ENCODE results near the gene SPOP.

Gene SPOP

GRCh38 chr17:49556223-49556943 is 121.5 kb downstream of the SPOP start (continued):
- no peak for TF ChIP-seq ZNF658 (tag by site-specific recombination; IDR thresholded peaks at IDR 0.05)
- no peak for TF ChIP-seq ZSCAN16 (tag by site-specific recombination; IDR thresholded peaks at IDR 0.05)
- no peak for TF ChIP-seq ZNF580 (tag by site-specific recombination; IDR thresholded peaks at IDR 0.05)
- no peak for TF ChIP-seq ZNF223 (tag by site-specific recombination; IDR thresholded peaks at IDR 0.05)
- TF ChIP-seq ZNF670 (tag by site-specific recombination; IDR thresholded peaks at IDR 0.05; ENCODE audit: low read depth): no peak
- no peak for TF ChIP-seq ZBTB49 (tag by site-specific recombination; IDR thresholded peaks at IDR 0.05; ENCODE audit: low read depth)
- no peak for TF ChIP-seq ZNF221 (tag by site-specific recombination; IDR thresholded peaks at IDR 0.05; ENCODE audit: borderline replicate concordance)
- TF ChIP-seq ZSCAN18 (tag by site-specific recombination; IDR thresholded peaks at IDR 0.05): no peak
- no peak for TF ChIP-seq ZNF571 (tag by site-specific recombination; IDR thresholded peaks at IDR 0.05)
- no peak for TF ChIP-seq ZSCAN23 (tag by site-specific recombination; IDR thresholded peaks at IDR 0.05)
- no peak for TF ChIP-seq ZNF211 (tag by site-specific recombination; IDR thresholded peaks at IDR 0.05; ENCODE audit: low read depth)
- TF ChIP-seq, protein P1, sequence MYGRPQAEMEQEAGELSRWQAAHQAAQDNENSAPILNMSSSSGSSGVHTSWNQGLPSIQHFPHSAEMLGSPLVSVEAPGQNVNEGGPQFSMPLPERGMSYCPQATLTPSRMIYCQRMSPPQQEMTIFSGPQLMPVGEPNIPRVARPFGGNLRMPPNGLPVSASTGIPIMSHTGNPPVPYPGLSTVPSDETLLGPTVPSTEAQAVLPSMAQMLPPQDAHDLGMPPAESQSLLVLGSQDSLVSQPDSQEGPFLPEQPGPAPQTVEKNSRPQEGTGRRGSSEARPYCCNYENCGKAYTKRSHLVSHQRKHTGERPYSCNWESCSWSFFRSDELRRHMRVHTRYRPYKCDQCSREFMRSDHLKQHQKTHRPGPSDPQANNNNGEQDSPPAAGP (tag by site-specific recombination; IDR thresholded peaks at IDR 0.05): peak; percentile 56
- no peak; the same call in 1 of the 2 replicates for TF ChIP-seq ZFHX2 (tag by site-specific recombination; conservative IDR thresholded peaks at IDR 0.05)
- TF ChIP-seq ZBTB17 (tag by site-specific recombination; IDR thresholded peaks at IDR 0.05): peak; percentile 71
- TF ChIP-seq ZNF623 (tag by site-specific recombination; IDR thresholded peaks at IDR 0.05): no peak
- TF ChIP-seq ZSCAN4 (tag by site-specific recombination; IDR thresholded peaks at IDR 0.05): no peak
- no peak for TF ChIP-seq ZNF837 (tag by site-specific recombination; IDR thresholded peaks at IDR 0.05)
- TF ChIP-seq SP3 (tag by site-specific recombination; IDR thresholded peaks at IDR 0.05): peak; percentile 22; the same call in 1 of the 2 replicates
- no peak for TF ChIP-seq HOXA7 (CRISPR knock-in tag; IDR thresholded peaks at IDR 0.05; ENCODE audit: borderline replicate concordance)
- TF ChIP-seq AEBP2 (tag by site-specific recombination; IDR thresholded peaks at IDR 0.05; ENCODE audit: borderline replicate concordance): no peak
- TF ChIP-seq EGR2 (tag by site-specific recombination; IDR thresholded peaks at IDR 0.05; ENCODE audit: low read depth): no peak
- TF ChIP-seq ZNF155 (tag by site-specific recombination; IDR thresholded peaks at IDR 0.05): no peak
- no peak for TF ChIP-seq ZNF132 (tag by site-specific recombination; IDR thresholded peaks at IDR 0.05; ENCODE audit: borderline replicate concordance)
- peak; percentile 41; the same call in 1 of the 2 replicates for TF ChIP-seq YY1 (tag by site-specific recombination; IDR thresholded peaks at IDR 0.05)
- peak; percentile 67 for TF ChIP-seq ZNF660 (tag by site-specific recombination; IDR thresholded peaks at IDR 0.05)
- no peak for TF ChIP-seq ZNF184 (tag by site-specific recombination; IDR thresholded peaks at IDR 0.05)
- TF ChIP-seq ZNF529 (tag by site-specific recombination; IDR thresholded peaks at IDR 0.05; ENCODE audit: insufficient replicate concordance): no peak
- TF ChIP-seq ZNF654 (tag by site-specific recombination; IDR thresholded peaks at IDR 0.05; ENCODE audit: low read depth): peak; percentile 86
- TF ChIP-seq ZNF416 (tag by site-specific recombination; IDR thresholded peaks at IDR 0.05): no peak
- TF ChIP-seq ZNF174 (tag by site-specific recombination; IDR thresholded peaks at IDR 0.05): no peak
- no peak for TF ChIP-seq GLI4 (tag by site-specific recombination; IDR thresholded peaks at IDR 0.05)
- no peak for TF ChIP-seq ZNF26 (tag by site-specific recombination; IDR thresholded peaks at IDR 0.05)
